Gastrocnemius medialis (tissue), 4 donors: ENCODE data around the gene ZNF19.

Source experiments
- POLR2A ChIP-seq, 2 donors: fragments of 450-650 bp; IDR thresholded peaks; one replicate each; pipeline ENCODE4 v1.6.1; 2017; ENCODE audit warnings: antibody characterized with exemption in 2 of 2, mild to moderate bottlenecking in 2 of 2, moderate library complexity in 2 of 2
- TF ChIP-seq, protein P1 (sequence below), 5 experiments: fragments of 450-650 bp in 3 of 5; fragments of 200-600 bp in 2 of 5; sonication (generic) in 2 of 5; IDR thresholded peaks in 4 of 5; conservative IDR thresholded peaks in 1 of 5; 1 replicate in 4 of 5; 2 replicates in 1 of 5; pipeline ENCODE4 v1.5.1; 2016 to 2019; ENCODE audit warnings: antibody characterized with exemption in 5 of 5, mild to moderate bottlenecking in 3 of 5, moderate library complexity in 3 of 5

DNA sequence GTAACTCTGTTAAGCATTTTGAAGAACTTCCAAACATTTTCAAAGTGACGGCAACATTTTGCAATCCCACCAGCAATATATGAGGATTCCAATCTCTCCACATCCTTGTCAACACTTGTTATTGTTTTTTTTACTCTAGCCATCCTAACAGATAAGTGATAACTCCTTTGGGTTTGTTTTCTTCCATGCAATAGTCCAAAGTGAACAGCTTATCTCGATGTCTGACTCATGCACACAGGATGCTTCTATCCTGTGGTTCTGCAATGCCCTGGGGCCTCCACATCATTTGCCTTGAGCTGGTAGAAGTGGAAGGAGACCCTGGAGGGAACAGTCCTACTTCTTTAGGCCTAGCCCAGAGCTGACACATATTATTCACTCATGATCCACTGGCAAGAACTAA, 60.2 kb downstream of the ZNF19 start:
- TF ChIP-seq, protein P1, sequence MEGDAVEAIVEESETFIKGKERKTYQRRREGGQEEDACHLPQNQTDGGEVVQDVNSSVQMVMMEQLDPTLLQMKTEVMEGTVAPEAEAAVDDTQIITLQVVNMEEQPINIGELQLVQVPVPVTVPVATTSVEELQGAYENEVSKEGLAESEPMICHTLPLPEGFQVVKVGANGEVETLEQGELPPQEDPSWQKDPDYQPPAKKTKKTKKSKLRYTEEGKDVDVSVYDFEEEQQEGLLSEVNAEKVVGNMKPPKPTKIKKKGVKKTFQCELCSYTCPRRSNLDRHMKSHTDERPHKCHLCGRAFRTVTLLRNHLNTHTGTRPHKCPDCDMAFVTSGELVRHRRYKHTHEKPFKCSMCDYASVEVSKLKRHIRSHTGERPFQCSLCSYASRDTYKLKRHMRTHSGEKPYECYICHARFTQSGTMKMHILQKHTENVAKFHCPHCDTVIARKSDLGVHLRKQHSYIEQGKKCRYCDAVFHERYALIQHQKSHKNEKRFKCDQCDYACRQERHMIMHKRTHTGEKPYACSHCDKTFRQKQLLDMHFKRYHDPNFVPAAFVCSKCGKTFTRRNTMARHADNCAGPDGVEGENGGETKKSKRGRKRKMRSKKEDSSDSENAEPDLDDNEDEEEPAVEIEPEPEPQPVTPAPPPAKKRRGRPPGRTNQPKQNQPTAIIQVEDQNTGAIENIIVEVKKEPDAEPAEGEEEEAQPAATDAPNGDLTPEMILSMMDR (IDR thresholded peaks at IDR 0.05 in 4 of 5, conservative IDR thresholded peaks at IDR 0.05 in 1 of 5): no peak
- no peak for TF ChIP-seq POLR2A (IDR thresholded peaks at IDR 0.05)
